H1 (cell line): ENCODE measurements around the gene KCNN4. TPM values are rescaled to one million over a fixed set of nuclear protein-coding genes. Genes with fewer than 3 reads are reported as not detected.

Source experiments
- CTCF ChIA-PET: fragments of 300-600 bp; sonication (Branson Sonifier 250); formaldehyde crosslinking; loops from one replicate; lab custom pipeline; 2021; ENCODE audit not compliant: partially characterized antibody; lab: Charles Lee
- POLR2A ChIA-PET: fragments of 300-600 bp; sonication (Branson Sonifier 250); formaldehyde crosslinking; loops from one replicate; lab custom pipeline; 2021; ENCODE audit warnings: inconsistent platforms; ENCODE audit not compliant: partially characterized antibody; lab: Charles Lee
- DNase-seq, 2 experiments: peaks; one replicate each; pipeline versions ENCODE4 v3.0.0 to v3.0.0-alpha.2; 2010 to 2022; ENCODE audit warnings: low spot score in 2 of 2, low read depth in 1 of 2, mixed read lengths in 1 of 2
- FAIRE-seq: peaks from 2 replicates; lab custom pipeline; 2011; peaks lifted over from hg19 to GRCh38; lab: Jason Lieb, UNC
- H2AFZ ChIP-seq: 2 replicates; pipeline ENCODE4 v1.8.1; 2012; ENCODE audit warnings: low read length, inconsistent platforms
- H2AK5ac ChIP-seq: 2 replicates; pipeline ENCODE4 v1.6.1; 2013; ENCODE audit warnings: low read depth, low read length
- H2BK120ac ChIP-seq: replicated peaks from 2 replicates; pipeline ENCODE3; 2013; ENCODE audit warnings: low read depth, low read length, inconsistent platforms
- H2BK12ac ChIP-seq: 2 replicates; pipeline ENCODE4 v1.6.1; 2013; ENCODE audit warnings: low read depth, low read length
- H2BK15ac ChIP-seq: 2 replicates; pipeline ENCODE4 v1.6.1; 2013; ENCODE audit warnings: low read length
- H2BK20ac ChIP-seq: 2 replicates; pipeline ENCODE4 v1.6.1; 2013; ENCODE audit warnings: low read length
- H2BK5ac ChIP-seq: 2 replicates; pipeline ENCODE4 v1.6.1; 2013; ENCODE audit warnings: low read depth, low read length
- H3K14ac ChIP-seq: 2 replicates; pipeline ENCODE4 v1.6.1; 2013; ENCODE audit warnings: inconsistent platforms; ENCODE audit not compliant: insufficient read length
- H3K18ac ChIP-seq: 2 replicates; pipeline ENCODE4 v1.6.1; 2013; ENCODE audit warnings: low read length; ENCODE audit errors: extremely low read depth
- H3K23ac ChIP-seq: 2 replicates; pipeline ENCODE4 v1.6.1; 2013; ENCODE audit warnings: inconsistent platforms; ENCODE audit not compliant: insufficient read length
- H3K23me2 ChIP-seq: 2 replicates; pipeline ENCODE4 v1.6.1; 2013; ENCODE audit warnings: low read depth, low read length
- H3K27ac ChIP-seq: 2 replicates; pipeline ENCODE4 v1.6.1; 2011; ENCODE audit warnings: low read depth, low read length, inconsistent platforms
- H3K27me3 ChIP-seq, 4 experiments: replicated peaks in 1 of 4; 1 replicate in 1 of 4; 2 replicates in 3 of 4; pipeline versions ENCODE4 v1.6.1 to v1.8.1; 2011 to 2013; ENCODE audit warnings: low read length in 3 of 4, mild to moderate bottlenecking in 3 of 4, inconsistent platforms in 2 of 4, mixed read lengths in 2 of 4, moderate library complexity in 1 of 4; ENCODE audit not compliant: control insufficient read depth in 3 of 4, insufficient read depth in 3 of 4; ENCODE audit errors: extremely low read depth in 1 of 4
- H3K36me3 ChIP-seq, 4 experiments: 2 replicates each; pipeline versions ENCODE4 v1.6.1 to v1.8.1; 2011 to 2013; ENCODE audit warnings: mild to moderate bottlenecking in 4 of 4, low read length in 3 of 4, moderate library complexity in 2 of 4, control low read depth in 1 of 4, inconsistent platforms in 1 of 4; ENCODE audit not compliant: insufficient read depth in 4 of 4, control insufficient read depth in 2 of 4
- H3K4ac ChIP-seq: replicated peaks from 2 replicates; pipeline ENCODE3; 2013; ENCODE audit warnings: low read length, low read depth, mixed read lengths, inconsistent platforms; ENCODE audit not compliant: insufficient read length
- H3K4me1 ChIP-seq, 4 experiments: replicated peaks in 1 of 4; 1 replicate in 1 of 4; 2 replicates in 3 of 4; pipeline versions ENCODE4 v1.6.1 to v1.8.1; 2011 to 2013; ENCODE audit warnings: low read length in 3 of 4, inconsistent platforms in 2 of 4, mixed read lengths in 1 of 4; ENCODE audit not compliant: insufficient read depth in 4 of 4, control insufficient read depth in 3 of 4
- H3K4me2 ChIP-seq, 2 experiments: 2 replicates each; pipeline versions ENCODE4 v1.6.1 to v1.8.1; 2011 to 2013; ENCODE audit warnings: low read depth in 2 of 2, low read length in 2 of 2, control low read depth in 1 of 2, inconsistent platforms in 1 of 2, mild to moderate bottlenecking in 1 of 2; ENCODE audit not compliant: insufficient read depth in 1 of 2
- H3K4me3 ChIP-seq, 4 experiments: fragments of 200-600, 300-600 bp in 1 of 4; sonication (generic), shearing (Covaris generic), sonication (Bioruptor Twin) in 1 of 4; 2 replicates each; pipeline versions ENCODE4 v1.5.1 to v1.8.1; 2011 to 2016; ENCODE audit warnings: low read length in 4 of 4, low read depth in 3 of 4, control low read depth in 2 of 4, inconsistent platforms in 2 of 4, mild to moderate bottlenecking in 2 of 4, mixed read lengths in 1 of 4, moderate library complexity in 1 of 4; ENCODE audit not compliant: insufficient read depth in 2 of 4; ENCODE audit errors: extremely low read depth in 1 of 4
- H3K56ac ChIP-seq: replicated peaks from 2 replicates; pipeline ENCODE3; 2013; ENCODE audit warnings: low read depth, mild to moderate bottlenecking, mixed read lengths, low read length, inconsistent platforms; ENCODE audit not compliant: insufficient read length
- H3K79me1 ChIP-seq: 2 replicates; pipeline ENCODE4 v1.6.1; 2013; ENCODE audit warnings: low read depth, low read length, control low read depth
- H3K79me2 ChIP-seq, 2 experiments: 2 replicates each; pipeline versions ENCODE4 v1.6.1 to v1.8.1; 2012 to 2013; ENCODE audit warnings: low read length in 2 of 2, mild to moderate bottlenecking in 2 of 2, inconsistent platforms in 1 of 2; ENCODE audit not compliant: insufficient read depth in 2 of 2, control insufficient read depth in 1 of 2
- H3K9ac ChIP-seq, 4 experiments: replicated peaks in 1 of 4; 1 replicate in 1 of 4; 2 replicates in 3 of 4; pipeline versions ENCODE4 v1.6.1 to v1.8.1; 2011 to 2013; ENCODE audit warnings: low read depth in 3 of 4, low read length in 3 of 4, control low read depth in 2 of 4, mild to moderate bottlenecking in 2 of 4, moderate library complexity in 2 of 4, inconsistent platforms in 1 of 4; ENCODE audit errors: extremely low read depth in 1 of 4
- H3K9me3 ChIP-seq, 2 experiments: 2 replicates each; pipeline versions ENCODE4 v1.6.1 to v1.8.1; 2012 to 2013; ENCODE audit warnings: mild to moderate bottlenecking in 2 of 2, moderate library complexity in 2 of 2, control low read depth in 1 of 2, inconsistent platforms in 1 of 2, low read depth in 1 of 2, low read length in 1 of 2, mixed read lengths in 1 of 2; ENCODE audit not compliant: insufficient read depth in 2 of 2
- H4K20me1 ChIP-seq, 2 experiments: replicated peaks in 1 of 2; 2 replicates each; pipeline versions ENCODE3 to v1.8.1; 2011 to 2013; ENCODE audit warnings: inconsistent platforms in 2 of 2, low read length in 2 of 2, mild to moderate bottlenecking in 1 of 2; ENCODE audit not compliant: insufficient read depth in 2 of 2, control insufficient read depth in 1 of 2
- H4K5ac ChIP-seq: 2 replicates; pipeline ENCODE4 v1.6.1; 2013; ENCODE audit warnings: low read length, low read depth, mixed read lengths, inconsistent platforms; ENCODE audit not compliant: insufficient read length
- H4K8ac ChIP-seq: 2 replicates; pipeline ENCODE4 v1.8.0; 2013; ENCODE audit warnings: mild to moderate bottlenecking, moderate library complexity, low read length, inconsistent platforms; ENCODE audit not compliant: insufficient read depth; ENCODE audit errors: extremely low read depth
- H4K91ac ChIP-seq: replicated peaks from 2 replicates; pipeline ENCODE3; 2013; ENCODE audit warnings: low read length, mixed read lengths, inconsistent platforms; ENCODE audit not compliant: insufficient read length
- BRCA1 ChIP-seq: IDR thresholded peaks from 2 replicates; pipeline ENCODE4 v1.6.1; 2012; ENCODE audit warnings: low read depth, low read length, improper control_type of control experiment
- CBX8 ChIP-seq: fragments of 300-800, 300-1000 bp; sonication (generic); IDR thresholded peaks from 2 replicates; pipeline ENCODE4 v1.7.1; 2016; ENCODE audit warnings: low read depth, low read length, borderline replicate concordance
- CTBP2 ChIP-seq: IDR thresholded peaks from 2 replicates; pipeline ENCODE4 v1.7.0; 2011; ENCODE audit warnings: borderline replicate concordance, mild to moderate bottlenecking, moderate library complexity, mixed read lengths, low read length; ENCODE audit not compliant: insufficient read depth, insufficient read length
- E2F6 ChIP-seq: IDR thresholded peaks from 2 replicates; pipeline ENCODE4 v1.6.1; 2012; ENCODE audit warnings: inconsistent platforms
- GTF2F1 ChIP-seq: IDR thresholded peaks from 2 replicates; pipeline ENCODE4 v1.6.1; 2012; ENCODE audit warnings: low read depth, low read length, improper control_type of control experiment, borderline replicate concordance
- KDM5A ChIP-seq: fragments of 200-600 bp; IDR thresholded peaks from 2 replicates; pipeline ENCODE4 v1.7.1; 2012; ENCODE audit warnings: mild to moderate bottlenecking, low read length, inconsistent platforms, mixed read lengths
- TCF12 ChIP-seq: IDR thresholded peaks from 2 replicates; pipeline ENCODE4 v1.6.1; 2011; ENCODE audit warnings: low read depth, mild to moderate bottlenecking, low read length
- USF2 ChIP-seq: IDR thresholded peaks from 2 replicates; pipeline ENCODE4 v1.6.1; 2011; ENCODE audit warnings: low read length, improper control_type of control experiment
- whole genome bisulfite sequencing, 2 experiments: shearing (Covaris generic) in 1 of 2; methylation state at CpG; one replicate each; pipeline versions ENCODE4 v1.1.6 to v1.1.7; 2013 to 2015; ENCODE audit warnings: low lambda C conversion rate in 2 of 2, mixed read lengths in 2 of 2, inconsistent platforms in 1 of 2, low coverage in 1 of 2, missing lambda C conversion rate in 1 of 2; ENCODE audit not compliant: insufficient replicate concordance in 2 of 2, insufficient coverage in 1 of 2, insufficient read length in 1 of 2; ENCODE audit errors: extremely low coverage in 1 of 2, missing lambda C conversion rate in 1 of 2; 5-methylcytosine and 5-hydroxymethylcytosine counted together
- polyA plus RNA-seq, 7 experiments: library from polyadenylated mRNA; depleted of rRNA in 3 of 7; stranded (reverse) in 5 of 7; unstranded in 2 of 7; fragments of >200 nt in 5 of 7; fragments of 200-250 nt in 2 of 7; gene quantifications; 1 replicate in 5 of 7; 2 replicates in 1 of 7; 4 replicates in 1 of 7; pipeline versions ENCODE4 v1.2.1 to v1.2.3, GENCODE V29; 2011 to 2013; ENCODE audit warnings: missing spikeins in 2 of 7, mixed read lengths in 2 of 7
- total RNA-seq: library from RNA; stranded (reverse); fragmentation: NEBNext Ultra II Directional; extraction: Animal tissue kit (Norgen Biotek cat#: 25700); gene quantifications from 2 replicates; pipeline ENCODE4 v1.2.1, GENCODE V29; 2021

KCNN4 gene
- total and polyA plus RNA-seq, 2 of the 8 experiments (the other 6 are each of a cell fraction or from before 2014, with no cell fraction given) = 0.78 to 1.5 TPM

- FAIRE-seq (no peak), DNase-seq (no peak)
- no peak within 1 kb of the TSS for H2AFZ ChIP-seq
- H3K4me2 ChIP-seq = no peak within 1 kb of the TSS
- no peak within 1 kb of the TSS for H3K23ac ChIP-seq
- no peak within 1 kb of the TSS for H4K91ac ChIP-seq
- no peak within 1 kb of the TSS for H3K4ac ChIP-seq
- no peak within 1 kb of the TSS for H3K27ac ChIP-seq
- 75% methylated on average over 10 of the region's 12 CpGs; no CpG with 5 or more reads in 1 of the 2 experiments for WGBS, 2 experiments
- H3K14ac ChIP-seq = no peak within 1 kb of the TSS
- H2AK5ac ChIP-seq = no peak within 1 kb of the TSS
- H3K56ac ChIP-seq = no peak within 1 kb of the TSS
- H2BK12ac ChIP-seq = no peak within 1 kb of the TSS
- ChIA-PET POLR2A (no interaction called here), CTCF (interaction anchor here (0.7 kb wide), 1 partner anchor 751 kb away, joined by 3 read pairs; no protein-coding TSS in a partner anchor)
- H4K8ac ChIP-seq = peak within 1 kb of the TSS; percentile 75; the same call in 1 of the 2 replicates
- TF ChIP-seq TCF12 (no peak), E2F6 (no peak), BRCA1 (no peak), GTF2F1 (no peak), USF2 (no peak), CBX8 (no peak), CTBP2 (no peak), KDM5A (no peak)
- no peaks in the 10 kb centered on the region for H3K9me3 ChIP-seq
- no peaks in the 10 kb centered on the region for H3K36me3 ChIP-seq
- H3K4me1 ChIP-seq = peaks cover 0 to 5% (median 3%) of the 10 kb centered on the region in 4 experiments; a peak in 5 of 7 replicates
- no peak within 1 kb of the TSS for H2BK120ac ChIP-seq
- H4K20me1 ChIP-seq = peaks cover 0 to 3% of the 10 kb centered on the region in 2 experiments
- no peaks in the 10 kb centered on the region for H3K79me2 ChIP-seq
- H2BK5ac ChIP-seq = no peak within 1 kb of the TSS
- peaks cover 4 to 23% (median 19%) of the 10 kb centered on the region in 4 experiments for H3K27me3 ChIP-seq
- H3K9ac ChIP-seq = no peak within 1 kb of the TSS
- H3K23me2 ChIP-seq = peaks cover 8% of the 10 kb centered on the region
- H2BK15ac ChIP-seq = no peak within 1 kb of the TSS
- no peak within 1 kb of the TSS for H3K4me3 ChIP-seq
- no peaks in the 10 kb centered on the region for H3K79me1 ChIP-seq
- H4K5ac ChIP-seq = no peak within 1 kb of the TSS
- H3K18ac ChIP-seq = no peak within 1 kb of the TSS
- H2BK20ac ChIP-seq = no peak within 1 kb of the TSS
Observed at GRCh38 chr19:43802216-43802951, 21.6 kb upstream of the KCNN4 start, which contains the start of gene LYPD5. Gene LYPD5, minus strand, starts transcription at chr19:43802447. Its CDS starts 67 bp downstream, at chr19:43802380.
